Loucy (cell line): ENCODE measurements around the gene C3orf33.

Experiments used
- H2AFZ ChIP-seq: fragments of 200-600 bp; sonication (generic); 2 replicates; pipeline ENCODE4 v1.6.0; 2016; ENCODE audit warnings: antibody characterized with exemption, mild to moderate bottlenecking, low read length, moderate library complexity
- H3F3A ChIP-seq: fragments of 200-600 bp; 2 replicates; pipeline ENCODE4 v1.6.0; 2016; ENCODE audit warnings: antibody characterized with exemption, low read depth, mild to moderate bottlenecking
- H3K27me3 ChIP-seq: fragments of 200-600 bp; sonication (generic); 2 replicates; pipeline ENCODE4 v1.6.1; 2014; ENCODE audit warnings: low read length, mild to moderate bottlenecking; ENCODE audit not compliant: insufficient read depth, poor library complexity, severe bottlenecking
- H3K36me3 ChIP-seq: fragments of 200-600 bp; sonication (generic); 2 replicates; pipeline ENCODE4 v1.6.1; 2016; ENCODE audit warnings: low read length; ENCODE audit not compliant: insufficient read depth
- H3K4me1 ChIP-seq: fragments of 200-600 bp; sonication (generic); 2 replicates; pipeline ENCODE4 v1.5.1; 2014; ENCODE audit warnings: low read length, mild to moderate bottlenecking; ENCODE audit not compliant: insufficient read depth, poor library complexity, severe bottlenecking
- H3K4me2 ChIP-seq: fragments of 200-600 bp; sonication (generic); 2 replicates; pipeline ENCODE4 v1.6.0; 2014; ENCODE audit warnings: antibody characterized with exemption, low read length, low read depth, mild to moderate bottlenecking; ENCODE audit not compliant: poor library complexity, severe bottlenecking
- H3K4me3 ChIP-seq: fragments of 200-600 bp; sonication (generic); 2 replicates; pipeline ENCODE4 v1.5.1; 2014; ENCODE audit warnings: low read length, mild to moderate bottlenecking, mixed read lengths; ENCODE audit not compliant: poor library complexity, severe bottlenecking
- H3K79me2 ChIP-seq: fragments of 200-600 bp; sonication (generic); 2 replicates; pipeline ENCODE4 v1.6.1; 2014; ENCODE audit warnings: low read length; ENCODE audit not compliant: insufficient read depth
- H3K9ac ChIP-seq: fragments of 200-600 bp; sonication (generic); 2 replicates; pipeline ENCODE4 v1.6.0; 2014; ENCODE audit warnings: mild to moderate bottlenecking, low read depth, low read length, moderate library complexity; ENCODE audit not compliant: poor library complexity, severe bottlenecking
- H3K9me2 ChIP-seq: fragments of 200-600 bp; sonication (generic); replicated peaks from 2 replicates; pipeline ENCODE4 v1.6.1; 2016; ENCODE audit warnings: low read depth, low read length, mixed read lengths
- H3K9me3 ChIP-seq: fragments of 200-600 bp; sonication (generic); 2 replicates; pipeline ENCODE4 v1.6.1; 2014; ENCODE audit warnings: mild to moderate bottlenecking, antibody characterized with exemption, low read length, low read depth; ENCODE audit not compliant: insufficient read depth
- H4K20me1 ChIP-seq: fragments of 200-600 bp; sonication (generic); 2 replicates; pipeline ENCODE4 v1.6.0; 2014; ENCODE audit warnings: antibody characterized with exemption, low read length, mild to moderate bottlenecking; ENCODE audit not compliant: insufficient read depth, poor library complexity, severe bottlenecking
- EZH2phosphoT487 ChIP-seq: fragments of 200-600 bp; IDR thresholded peaks from 2 replicates; pipeline ENCODE4 v1.6.1; 2018; ENCODE audit warnings: antibody characterized with exemption, mild to moderate bottlenecking, moderate library complexity, borderline replicate concordance
- TF ChIP-seq, protein P1 (sequence below): fragments of 200-600 bp; sonication (generic); conservative IDR thresholded peaks from 2 replicates; pipeline ENCODE4 v1.5.1; 2014; ENCODE audit warnings: mild to moderate bottlenecking, antibody characterized with exemption, low read length

C3orf33 gene

DNA sequence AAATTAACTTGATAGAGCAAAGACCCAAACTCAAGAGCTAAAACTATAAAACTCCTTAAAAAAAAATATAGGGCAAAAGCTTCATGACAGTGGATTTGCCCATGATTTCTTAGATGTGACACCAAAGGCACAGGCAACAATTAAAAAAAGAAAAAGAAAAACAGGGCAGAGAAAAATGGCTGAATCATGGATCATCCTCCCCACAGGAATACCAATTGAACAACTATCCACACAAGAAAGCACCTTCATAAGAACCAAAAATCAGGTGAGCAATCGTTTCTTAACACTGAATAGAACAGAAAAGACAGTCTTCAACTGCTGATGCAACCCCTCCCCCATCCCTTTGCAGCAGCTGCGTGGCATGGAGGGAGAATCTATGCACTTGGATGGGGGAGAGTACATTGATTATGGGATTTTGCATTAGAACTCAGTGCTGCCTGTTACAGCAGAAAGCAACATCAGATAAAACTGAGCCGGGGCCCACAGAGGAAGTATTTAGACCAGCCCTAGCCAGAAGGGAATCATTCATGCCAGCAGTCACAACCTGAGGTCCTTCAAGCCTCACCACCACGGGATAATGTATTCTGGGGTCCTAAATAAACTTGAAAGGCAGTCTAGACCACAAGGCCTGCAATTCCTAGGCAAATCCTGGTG, 15.7 kb downstream of the C3orf33 start:
- Histone ChIP-seq H3K27me3 (no peaks in the 10 kb centered on the region), H2AFZ (no peak overlapping the region), H3F3A (no peaks in the 10 kb centered on the region), H3K79me2 (no peaks in the 10 kb centered on the region), H3K4me3 (no peak overlapping the region), H3K9me2 (no peaks in the 10 kb centered on the region), H3K36me3 (no peaks in the 10 kb centered on the region), H3K9me3 (no peaks in the 10 kb centered on the region; the same call in 1 of the 2 replicates), H4K20me1 (no peaks in the 10 kb centered on the region), H3K9ac (no peak overlapping the region), H3K4me2 (no peak overlapping the region), H3K4me1 (peaks cover 16% of the 10 kb centered on the region)
- TF ChIP-seq, protein P1, sequence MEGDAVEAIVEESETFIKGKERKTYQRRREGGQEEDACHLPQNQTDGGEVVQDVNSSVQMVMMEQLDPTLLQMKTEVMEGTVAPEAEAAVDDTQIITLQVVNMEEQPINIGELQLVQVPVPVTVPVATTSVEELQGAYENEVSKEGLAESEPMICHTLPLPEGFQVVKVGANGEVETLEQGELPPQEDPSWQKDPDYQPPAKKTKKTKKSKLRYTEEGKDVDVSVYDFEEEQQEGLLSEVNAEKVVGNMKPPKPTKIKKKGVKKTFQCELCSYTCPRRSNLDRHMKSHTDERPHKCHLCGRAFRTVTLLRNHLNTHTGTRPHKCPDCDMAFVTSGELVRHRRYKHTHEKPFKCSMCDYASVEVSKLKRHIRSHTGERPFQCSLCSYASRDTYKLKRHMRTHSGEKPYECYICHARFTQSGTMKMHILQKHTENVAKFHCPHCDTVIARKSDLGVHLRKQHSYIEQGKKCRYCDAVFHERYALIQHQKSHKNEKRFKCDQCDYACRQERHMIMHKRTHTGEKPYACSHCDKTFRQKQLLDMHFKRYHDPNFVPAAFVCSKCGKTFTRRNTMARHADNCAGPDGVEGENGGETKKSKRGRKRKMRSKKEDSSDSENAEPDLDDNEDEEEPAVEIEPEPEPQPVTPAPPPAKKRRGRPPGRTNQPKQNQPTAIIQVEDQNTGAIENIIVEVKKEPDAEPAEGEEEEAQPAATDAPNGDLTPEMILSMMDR, result no peak
- no peak for TF ChIP-seq EZH2phosphoT487

DNA sequence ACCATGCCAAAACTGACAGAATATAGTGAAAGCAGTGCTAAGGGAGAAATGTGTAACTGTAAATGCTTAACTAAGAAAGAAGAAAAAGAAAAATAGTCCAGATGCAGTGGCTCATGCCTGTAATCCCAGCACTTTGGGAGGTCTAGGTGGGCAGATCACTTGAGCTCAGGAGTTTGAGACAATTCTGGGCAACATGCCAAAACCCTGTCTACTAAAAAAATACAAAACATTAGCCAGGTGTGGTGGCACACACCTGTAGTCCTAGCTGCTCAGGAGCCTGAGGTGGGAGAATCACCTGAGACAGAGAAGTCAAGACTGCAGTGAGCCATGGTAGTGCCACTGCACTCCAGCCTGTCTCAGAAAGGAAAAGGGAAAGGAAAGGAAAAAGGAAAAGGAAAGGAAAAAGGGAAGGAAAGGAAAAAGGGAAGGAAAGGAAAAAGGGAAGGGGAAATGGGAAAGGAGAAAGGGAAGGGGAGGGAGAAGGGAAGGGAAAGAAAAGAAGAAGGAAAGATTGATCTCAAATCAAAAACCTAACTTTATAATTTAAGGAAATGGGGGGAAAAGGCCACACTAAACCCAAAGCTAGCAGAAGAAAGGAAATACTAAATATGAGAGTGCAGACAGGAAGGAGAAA, 20.3 kb downstream of the C3orf33 start:
- Histone ChIP-seq H3K4me2 (no peak overlapping the region), H4K20me1 (no peaks in the 10 kb centered on the region), H3F3A (no peaks in the 10 kb centered on the region), H3K9me3 (peaks cover 9% of the 10 kb centered on the region), H2AFZ (no peak overlapping the region), H3K4me3 (no peak overlapping the region), H3K36me3 (no peaks in the 10 kb centered on the region), H3K4me1 (peaks cover 14% of the 10 kb centered on the region), H3K9me2 (no peaks in the 10 kb centered on the region), H3K79me2 (no peaks in the 10 kb centered on the region), H3K27me3 (no peaks in the 10 kb centered on the region), H3K9ac (no peak overlapping the region)
- no peak for TF ChIP-seq EZH2phosphoT487
- TF ChIP-seq, protein P1, result no peak

DNA sequence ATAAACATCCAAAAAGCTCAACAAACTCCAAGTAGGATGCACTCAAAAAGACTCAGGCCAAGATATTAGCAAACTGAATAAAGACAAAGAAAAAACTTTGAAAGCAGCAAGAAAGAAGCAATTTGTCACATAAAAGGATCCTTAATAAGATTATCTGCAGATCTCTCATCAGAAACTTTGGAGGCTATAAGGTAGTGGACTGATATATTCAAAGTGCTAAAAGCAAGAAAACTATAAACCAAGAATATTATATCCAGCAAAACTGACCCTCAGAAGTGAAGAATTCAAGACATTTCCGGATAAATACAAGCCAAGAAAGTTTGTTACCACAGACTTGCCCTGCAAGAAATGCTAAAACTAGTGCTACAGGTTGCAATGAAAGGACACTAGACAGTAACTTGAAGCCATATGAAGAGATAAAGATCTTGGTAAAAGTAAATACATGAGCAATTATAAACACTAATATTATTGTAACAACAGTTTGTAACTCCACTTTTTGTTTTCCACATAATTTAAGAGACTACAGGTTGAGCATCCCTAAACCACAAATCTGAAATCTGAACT, 23.6 kb downstream of the C3orf33 start:
- Histone ChIP-seq H2AFZ (no peak overlapping the region), H3K36me3 (no peaks in the 10 kb centered on the region; the same call in 1 of the 2 replicates), H4K20me1 (no peaks in the 10 kb centered on the region), H3K9ac (no peak overlapping the region), H3K4me3 (no peak overlapping the region), H3K79me2 (no peaks in the 10 kb centered on the region), H3K4me1 (peaks cover 8% of the 10 kb centered on the region), H3F3A (no peaks in the 10 kb centered on the region), H3K9me3 (peaks cover 9% of the 10 kb centered on the region), H3K4me2 (no peak overlapping the region), H3K27me3 (no peaks in the 10 kb centered on the region), H3K9me2 (no peaks in the 10 kb centered on the region)
- no peak for TF ChIP-seq EZH2phosphoT487
- TF ChIP-seq, protein P1, result no peak
